ENCODE data around the gene KIF6. TPM values are rescaled to one million over a fixed set of nuclear protein-coding genes. Genes with fewer than 3 reads are reported as not detected.

KIF6 gene
- total RNA-seq, 2 experiments from 2014 or later = not detected

DNA sequence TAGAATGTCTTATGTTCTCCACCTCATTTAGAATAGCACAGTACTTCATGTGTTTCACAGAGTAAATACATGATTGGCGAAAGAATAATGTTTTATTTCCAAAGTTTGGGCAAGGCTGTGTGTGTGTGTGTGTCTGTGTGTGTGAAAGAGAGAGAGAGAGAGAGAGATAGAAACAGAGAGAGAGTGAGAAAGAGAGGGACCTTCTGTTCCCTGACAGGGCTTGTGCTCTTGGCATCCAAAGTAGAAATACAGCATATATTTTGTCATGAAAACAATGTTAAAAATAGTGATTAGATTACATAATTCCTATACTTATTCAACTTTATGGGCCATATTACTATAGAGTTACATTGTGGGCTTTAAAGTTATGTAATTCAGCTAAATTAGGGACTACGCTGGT, 201.2 kb downstream of the KIF6 start:
- Histone ChIP-seq H3K9me3 (ENCODE audit: control insufficient read depth in 1 of 2, insufficient read depth in 1 of 2, low read length in 2 of 2) (no peaks in the 10 kb centered on the region), H3K4me3 (ENCODE audit: low read length) (no peak overlapping the region), H3K4me1 (ENCODE audit: insufficient read depth, low read length) (no peaks in the 10 kb centered on the region), H3K36me3 (ENCODE audit: insufficient read depth, low read length) (no peaks in the 10 kb centered on the region), H3K27me3 (ENCODE audit: control insufficient read depth in 1 of 2, insufficient read depth in 2 of 2, low read length in 2 of 2) (peaks cover 0 to 4% of the 10 kb centered on the region in 2 experiments), H3K27ac (ENCODE audit: low read depth in 1 of 2, low read length in 2 of 2) (no peak overlapping the region)
- H3K36me3 Mint-ChIP-seq (ENCODE audit: low read depth) = no peaks in the 10 kb centered on the region
- ATAC-seq (ENCODE audit: poor library complexity) (no peak), DNase-seq (no peak)
- TF ChIP-seq, protein P1, sequence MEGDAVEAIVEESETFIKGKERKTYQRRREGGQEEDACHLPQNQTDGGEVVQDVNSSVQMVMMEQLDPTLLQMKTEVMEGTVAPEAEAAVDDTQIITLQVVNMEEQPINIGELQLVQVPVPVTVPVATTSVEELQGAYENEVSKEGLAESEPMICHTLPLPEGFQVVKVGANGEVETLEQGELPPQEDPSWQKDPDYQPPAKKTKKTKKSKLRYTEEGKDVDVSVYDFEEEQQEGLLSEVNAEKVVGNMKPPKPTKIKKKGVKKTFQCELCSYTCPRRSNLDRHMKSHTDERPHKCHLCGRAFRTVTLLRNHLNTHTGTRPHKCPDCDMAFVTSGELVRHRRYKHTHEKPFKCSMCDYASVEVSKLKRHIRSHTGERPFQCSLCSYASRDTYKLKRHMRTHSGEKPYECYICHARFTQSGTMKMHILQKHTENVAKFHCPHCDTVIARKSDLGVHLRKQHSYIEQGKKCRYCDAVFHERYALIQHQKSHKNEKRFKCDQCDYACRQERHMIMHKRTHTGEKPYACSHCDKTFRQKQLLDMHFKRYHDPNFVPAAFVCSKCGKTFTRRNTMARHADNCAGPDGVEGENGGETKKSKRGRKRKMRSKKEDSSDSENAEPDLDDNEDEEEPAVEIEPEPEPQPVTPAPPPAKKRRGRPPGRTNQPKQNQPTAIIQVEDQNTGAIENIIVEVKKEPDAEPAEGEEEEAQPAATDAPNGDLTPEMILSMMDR (IDR thresholded peaks at IDR 0.05) = no peak
- intact Hi-C loops (cut with DNase I, micrococcal nuclease) = no loop called here
- POLR2A ChIA-PET = no interaction called here
- CTCF ChIA-PET = no interaction called here
- no peak overlapping the region for H3K4me3 Mint-ChIP-seq
- H3K9me3 Mint-ChIP-seq = no peaks in the 10 kb centered on the region
- peaks cover 28% of the 10 kb centered on the region for H3K27me3 Mint-ChIP-seq
- no peaks in the 10 kb centered on the region for H3K4me1 Mint-ChIP-seq (ENCODE audit: low read depth)
- H3K27ac Mint-ChIP-seq = no peak overlapping the region

DNA sequence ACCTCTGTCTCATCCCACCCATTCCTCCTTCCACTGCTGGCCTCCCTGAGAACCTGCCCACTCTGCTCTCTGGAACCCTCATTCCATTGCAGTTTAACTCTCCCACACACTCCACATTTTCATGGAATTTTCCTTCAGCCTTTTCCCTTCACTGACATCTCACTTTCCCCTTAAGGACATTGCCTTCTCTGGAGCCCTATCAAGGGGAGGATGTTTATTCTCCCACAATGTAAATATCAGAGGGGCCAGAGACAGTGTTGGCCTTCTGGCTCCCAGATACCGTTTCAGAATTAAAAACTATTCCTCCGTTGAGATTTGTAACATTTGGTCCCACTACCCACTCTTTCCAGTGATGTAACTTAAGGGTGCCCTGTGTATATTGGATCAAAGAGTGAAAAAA, 203.2 kb downstream of the KIF6 start:
- Histone ChIP-seq H3K4me3 (ENCODE audit: low read length) (no peak overlapping the region), H3K27me3 (ENCODE audit: control insufficient read depth in 1 of 2, insufficient read depth in 2 of 2, low read length in 2 of 2) (peaks cover 0 to 8% of the 10 kb centered on the region in 2 experiments), H3K9me3 (ENCODE audit: control insufficient read depth in 1 of 2, insufficient read depth in 1 of 2, low read length in 2 of 2) (no peaks in the 10 kb centered on the region), H3K4me1 (ENCODE audit: insufficient read depth, low read length) (no peaks in the 10 kb centered on the region), H3K36me3 (ENCODE audit: insufficient read depth, low read length) (no peaks in the 10 kb centered on the region), H3K27ac (ENCODE audit: low read depth in 1 of 2, low read length in 2 of 2) (no peak overlapping the region)
- no peak overlapping the region for H3K27ac Mint-ChIP-seq
- H3K4me3 Mint-ChIP-seq = no peak overlapping the region
- ChIA-PET POLR2A (no interaction called here), CTCF (no interaction called here)
- DNase-seq = no peak
- H3K4me1 Mint-ChIP-seq (ENCODE audit: low read depth) = no peaks in the 10 kb centered on the region
- no peaks in the 10 kb centered on the region for H3K36me3 Mint-ChIP-seq (ENCODE audit: low read depth)
- no peak for ATAC-seq (ENCODE audit: poor library complexity)
- H3K9me3 Mint-ChIP-seq = no peaks in the 10 kb centered on the region
- H3K27me3 Mint-ChIP-seq = peaks cover 12% of the 10 kb centered on the region
- TF ChIP-seq, protein P1 (IDR thresholded peaks at IDR 0.05) = no peak
- intact Hi-C loops (cut with DNase I, micrococcal nuclease) = no loop called here

DNA sequence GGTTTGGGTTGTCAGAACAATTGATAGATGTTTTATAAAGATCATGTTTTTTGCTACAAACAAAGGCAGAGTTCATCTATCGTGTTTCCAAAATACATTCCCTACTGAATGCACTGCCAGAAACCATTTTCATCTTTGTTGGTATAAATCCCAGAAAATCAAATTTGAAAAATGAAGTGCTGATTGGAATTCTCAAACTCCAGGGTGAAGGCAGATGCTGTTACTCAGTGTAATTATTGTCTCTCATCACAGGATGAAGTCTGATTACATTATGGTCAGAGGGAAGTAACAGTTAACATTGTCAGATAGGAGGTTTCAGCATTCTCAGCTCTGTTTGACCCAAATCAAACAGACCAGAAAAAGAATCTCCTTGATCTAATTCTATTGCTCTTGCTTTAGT, 204.3 kb downstream of the KIF6 start:
- H3K4me3 Mint-ChIP-seq = no peak overlapping the region
- no peak for ATAC-seq (ENCODE audit: poor library complexity)
- no peak overlapping the region for H3K27ac ChIP-seq (ENCODE audit: low read depth in 1 of 2, low read length in 2 of 2)
- H3K27ac Mint-ChIP-seq = no peak overlapping the region
- intact Hi-C loops (cut with DNase I, micrococcal nuclease) = no loop called here
- peaks cover 8% of the 10 kb centered on the region for H3K27me3 Mint-ChIP-seq
- no peak for DNase-seq
- POLR2A ChIA-PET = no interaction called here
- no peaks in the 10 kb centered on the region for H3K4me1 Mint-ChIP-seq (ENCODE audit: low read depth)
- no peaks in the 10 kb centered on the region for H3K9me3 Mint-ChIP-seq
- no peaks in the 10 kb centered on the region for H3K36me3 Mint-ChIP-seq (ENCODE audit: low read depth)
- H3K27me3 ChIP-seq (ENCODE audit: control insufficient read depth in 1 of 2, insufficient read depth in 2 of 2, low read length in 2 of 2) = peaks cover 0 to 6% of the 10 kb centered on the region in 2 experiments
- H3K9me3 ChIP-seq (ENCODE audit: control insufficient read depth in 1 of 2, insufficient read depth in 1 of 2, low read length in 2 of 2) = no peaks in the 10 kb centered on the region
- H3K36me3 ChIP-seq (ENCODE audit: insufficient read depth, low read length) = no peaks in the 10 kb centered on the region
- no peaks in the 10 kb centered on the region for H3K4me1 ChIP-seq (ENCODE audit: insufficient read depth, low read length)
- TF ChIP-seq, protein P1 (IDR thresholded peaks at IDR 0.05) = no peak
- no peak overlapping the region for H3K4me3 ChIP-seq (ENCODE audit: low read length)
- CTCF ChIA-PET = no interaction called here
